Smooth muscle cell (in vitro differentiated cells): ENCODE data around the gene ZNF385D. TPM values are rescaled to one million over a fixed set of nuclear protein-coding genes. Genes with fewer than 3 reads are reported as not detected.
"Not testable (repeated sequence)": the region's sequence is repeated elsewhere in the genome, so short reads cannot be mapped to it uniquely, and the experiment has no call there.

ENCODE experiments used
- DNase-seq: peaks from one replicate; lab custom pipeline; 2025; ENCODE audit not compliant: unreplicated experiment; lab: John Stamatoyannopoulos, UW
- H2AFZ ChIP-seq: fragments of 200-600 bp; sonication (generic); 2 replicates; pipeline ENCODE4 v1.6.0; 2016; ENCODE audit warnings: antibody characterized with exemption, low read depth, mild to moderate bottlenecking
- H3F3A ChIP-seq: fragments of 200-600 bp; sonication (generic); 2 replicates; pipeline ENCODE4 v1.6.0; 2017; ENCODE audit warnings: antibody characterized with exemption, low read depth
- H3K27ac ChIP-seq: fragments of 200-600 bp; sonication (generic); 2 replicates; pipeline ENCODE4 v1.5.1; 2016; ENCODE audit warnings: low read depth, mild to moderate bottlenecking
- H3K27me3 ChIP-seq: fragments of 200-600 bp; sonication (generic); 2 replicates; pipeline ENCODE4 v1.6.1; 2016; ENCODE audit warnings: low read depth, mild to moderate bottlenecking
- H3K36me3 ChIP-seq: fragments of 200-600 bp; sonication (generic); 2 replicates; pipeline ENCODE4 v1.5.1; 2016; ENCODE audit warnings: low read depth
- H3K4me1 ChIP-seq: fragments of 200-600 bp; sonication (generic); 2 replicates; pipeline ENCODE4 v1.5.1; 2016; ENCODE audit warnings: low read depth
- H3K4me2 ChIP-seq: fragments of 200-600 bp; sonication (generic); 2 replicates; pipeline ENCODE4 v1.6.0; 2016; ENCODE audit warnings: mild to moderate bottlenecking
- H3K4me3 ChIP-seq: fragments of 200-600 bp; sonication (generic); 2 replicates; pipeline ENCODE4 v1.5.1; 2016; ENCODE audit warnings: mild to moderate bottlenecking
- H3K79me2 ChIP-seq: fragments of 200-600 bp; sonication (generic); 2 replicates; pipeline ENCODE4 v1.6.0; 2016; ENCODE audit warnings: low read depth, mild to moderate bottlenecking
- H3K9ac ChIP-seq: fragments of 200-600 bp; sonication (generic); 2 replicates; pipeline ENCODE4 v1.6.0; 2016; ENCODE audit warnings: low read depth
- H3K9me3 ChIP-seq: fragments of 200-600 bp; sonication (generic); replicated peaks from 2 replicates; pipeline ENCODE4 v1.5.1; 2016; ENCODE audit warnings: low read depth
- H4K20me1 ChIP-seq: fragments of 200-600 bp; sonication (generic); 2 replicates; pipeline ENCODE4 v1.6.0; 2016; ENCODE audit warnings: low read depth
- CTCF ChIP-seq: fragments of 200-600 bp; sonication (generic); IDR thresholded peaks from 2 replicates; pipeline ENCODE4 v1.5.1; 2017; ENCODE audit warnings: borderline replicate concordance, mild to moderate bottlenecking, antibody characterized with exemption; ENCODE audit not compliant: insufficient read depth, poor library complexity, severe bottlenecking
- WGBS: methylation state at CpG from one replicate; pipeline ENCODE4 v1.1.7; 2016; ENCODE audit warnings: low lambda C conversion rate; 5-methylcytosine and 5-hydroxymethylcytosine counted together
- polyA plus RNA-seq: library from polyadenylated mRNA; unstranded; fragments of >200 nt; fragmentation: Nextera tagmentation; extraction: Ambion mirVana; gene quantifications from 2 replicates; pipeline ENCODE4 v1.2.1, GENCODE V29; 2016
- total RNA-seq: library from RNA; depleted of rRNA; stranded (reverse); fragments of >200 nt; gene quantifications from 2 replicates; pipeline ENCODE4 v1.2.3, GENCODE V29; 2014

The ZNF385D gene
- total and polyA plus RNA-seq, 2 experiments from 2014 or later: 0.13 to 2.4 TPM

DNA sequence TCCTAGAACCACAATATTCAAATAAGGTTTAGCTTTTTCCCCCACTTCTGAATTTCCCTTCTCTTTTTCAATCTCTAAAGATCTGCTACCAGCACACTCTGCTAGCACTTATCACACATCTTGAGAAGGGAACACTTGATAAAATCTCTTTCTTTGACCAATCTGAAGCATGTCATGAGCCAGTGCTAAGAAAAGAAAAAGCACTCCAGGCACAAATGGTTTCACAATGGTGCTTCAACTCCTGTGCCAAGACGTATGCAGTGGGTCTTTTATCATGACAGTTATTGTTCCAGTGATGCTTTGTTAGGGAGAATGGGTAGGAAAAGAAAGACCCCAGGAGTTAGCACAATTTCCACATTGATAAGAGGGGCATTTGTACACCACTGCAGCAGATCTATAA, 248.4 kb downstream of the ZNF385D start:
- Histone ChIP-seq H3K4me1 (no peaks in the 10 kb centered on the region), H3K4me2 (no peak overlapping the region), H3F3A (no peaks in the 10 kb centered on the region), H3K4me3 (no peak overlapping the region), H3K36me3 (no peaks in the 10 kb centered on the region), H3K9ac (no peak overlapping the region), H2AFZ (no peak overlapping the region), H3K9me3 (no peaks in the 10 kb centered on the region), H3K27me3 (peaks cover 3% of the 10 kb centered on the region), H3K79me2 (no peaks in the 10 kb centered on the region), H4K20me1 (no peaks in the 10 kb centered on the region), H3K27ac (no peak overlapping the region)
- no peak for DNase-seq
- no peak for TF ChIP-seq CTCF
- 43% methylated on average over 1 of the region's 1 CpG for WGBS

- no peak overlapping the region for H3K4me3 ChIP-seq
- H3K4me1 ChIP-seq: no peaks in the 10 kb centered on the region
- no peaks in the 10 kb centered on the region for H4K20me1 ChIP-seq
- H3K27me3 ChIP-seq: peaks cover 3% of the 10 kb centered on the region
- no peak for TF ChIP-seq CTCF
- H3K9me3 ChIP-seq: no peaks in the 10 kb centered on the region
- DNase-seq: no peak
- no peaks in the 10 kb centered on the region for H3F3A ChIP-seq
- 79% methylated on average over 10 of the region's 10 CpGs for WGBS
- no peak overlapping the region for H3K27ac ChIP-seq
- no peaks in the 10 kb centered on the region for H3K79me2 ChIP-seq
- no peaks in the 10 kb centered on the region for H3K36me3 ChIP-seq
- H3K4me2 ChIP-seq: no peak overlapping the region
- H3K9ac ChIP-seq: no peak overlapping the region
- no peak overlapping the region for H2AFZ ChIP-seq
These were observed 250.2 kb downstream of the ZNF385D start for GRCh38 chr3:21500834-21501233.

DNA sequence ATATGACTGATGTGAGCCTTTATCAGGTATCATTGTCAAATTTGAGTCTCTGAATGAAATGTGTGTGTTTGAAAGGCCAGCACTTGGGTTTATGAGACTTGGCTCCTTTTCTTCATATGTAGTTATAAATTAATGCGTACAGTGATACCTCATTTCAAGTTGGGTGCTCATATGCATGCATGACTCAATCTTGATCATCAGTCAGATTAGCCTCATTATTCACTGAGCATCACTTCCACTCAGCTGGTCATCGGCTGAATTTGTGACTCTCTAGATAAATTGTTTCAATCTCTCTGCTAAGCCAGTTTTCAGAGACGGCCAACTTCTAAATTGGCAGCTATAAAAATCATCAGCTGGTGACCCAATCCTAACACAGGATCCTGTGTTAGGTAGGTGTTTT, 260.3 kb downstream of the ZNF385D start:
- H4K20me1 ChIP-seq, H3K4me1 ChIP-seq, H3K9ac ChIP-seq, H3K4me2 ChIP-seq, H3K9me3 ChIP-seq, H3F3A ChIP-seq, H3K27ac ChIP-seq, H3K36me3 ChIP-seq, H2AFZ ChIP-seq, H3K27me3 ChIP-seq, H3K79me2 ChIP-seq, DNase-seq, H3K4me3 ChIP-seq: not testable (repeated sequence)
- WGBS: no CpG with 5 or more reads among the region's 3 CpGs

DNA sequence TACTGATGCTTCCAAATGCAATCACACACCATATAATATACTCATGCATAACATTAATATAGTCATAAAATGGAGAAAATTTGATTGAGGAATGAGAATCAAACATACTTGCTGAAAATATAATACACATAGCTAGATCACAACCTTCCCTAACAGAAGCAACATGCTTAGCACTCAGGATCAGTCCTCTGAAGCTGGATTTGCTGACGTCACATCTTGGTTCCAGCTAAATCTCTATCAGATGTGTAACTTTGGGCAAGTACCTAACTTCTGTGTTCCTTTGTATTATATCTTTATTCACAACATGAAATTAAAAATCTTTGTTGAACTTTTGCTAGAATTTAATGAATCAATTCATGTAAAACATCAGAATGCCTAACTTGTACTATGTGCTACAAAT, 263.5 kb downstream of the ZNF385D start:
- Histone ChIP-seq H3K9ac (no peak overlapping the region), H2AFZ (no peak overlapping the region), H4K20me1 (no peaks in the 10 kb centered on the region), H3K9me3 (no peaks in the 10 kb centered on the region), H3K27me3 (no peaks in the 10 kb centered on the region), H3K4me2 (no peak overlapping the region), H3F3A (no peaks in the 10 kb centered on the region), H3K36me3 (no peaks in the 10 kb centered on the region), H3K4me3 (no peak overlapping the region), H3K4me1 (no peaks in the 10 kb centered on the region), H3K27ac (no peak overlapping the region), H3K79me2 (no peaks in the 10 kb centered on the region)
- no peak for DNase-seq
- no peak for TF ChIP-seq CTCF
- WGBS: 53% methylated on average over 1 of the region's 1 CpG

- H3K79me2 ChIP-seq, H3K36me3 ChIP-seq, H3K9ac ChIP-seq, H3K27ac ChIP-seq, H3K9me3 ChIP-seq, H3K4me3 ChIP-seq, H3K27me3 ChIP-seq, H3F3A ChIP-seq, H3K4me2 ChIP-seq, H3K4me1 ChIP-seq, H2AFZ ChIP-seq, H4K20me1 ChIP-seq, DNase-seq: not testable (repeated sequence)
- 83% methylated on average over 1 of the region's 4 CpGs for WGBS
These were observed 264.7 kb downstream of the ZNF385D start for GRCh38 chr3:21486024-21486935.
